Cardiac septum (tissue), 1 donor: Measurements from ENCODE around the gene TNFRSF8. TPM values are rescaled to one million over a fixed set of nuclear protein-coding genes. Genes with fewer than 3 reads are reported as not detected.

Experiments
- DNase-seq: peaks from one replicate; pipeline ENCODE4 v3.0.0-alpha.2; 2020; ENCODE audit warnings: low spot score
- intact Hi-C: fragments of 100-400 bp; cut with DNase I; formaldehyde crosslinking; loops from one replicate; pipeline ENCODE4 v1.14.0; 2022
- total RNA-seq: library from RNA; stranded (reverse); fragmentation: NEBNext Ultra II Directional; extraction: Animal tissue kit (Norgen Biotek cat#: 25700); gene quantifications from one replicate; pipeline ENCODE4 v1.2.1, GENCODE V29; 2021
- donor health status: DM: no; HTN: no; CAD: no.

Gene TNFRSF8
- total RNA-seq, 1 donor from 2014 or later = 1.4 TPM

DNA sequence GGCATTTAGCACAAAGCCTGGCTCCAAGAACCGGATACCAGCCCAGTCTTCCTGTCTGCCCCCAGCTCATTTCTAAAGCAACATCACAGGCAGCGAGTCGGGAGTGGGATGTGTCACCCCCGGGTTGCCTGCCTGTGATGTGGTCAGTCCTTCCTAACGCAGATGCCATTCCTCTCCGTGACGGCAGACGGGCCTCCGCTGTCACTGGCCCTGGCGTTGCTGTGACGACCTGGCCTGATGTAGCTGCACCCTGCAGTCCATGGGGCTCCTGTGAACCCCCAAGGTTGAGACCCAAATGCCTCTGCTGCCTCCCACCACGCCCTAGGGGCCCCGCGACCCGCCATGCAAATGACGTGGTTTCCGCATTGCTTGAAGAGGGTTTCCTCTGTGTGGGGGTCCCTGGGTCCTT lies 116.0 kb downstream of the TNFRSF8 start:
- intact Hi-C loops = no loop called here
- DNase-seq = no peak

DNA sequence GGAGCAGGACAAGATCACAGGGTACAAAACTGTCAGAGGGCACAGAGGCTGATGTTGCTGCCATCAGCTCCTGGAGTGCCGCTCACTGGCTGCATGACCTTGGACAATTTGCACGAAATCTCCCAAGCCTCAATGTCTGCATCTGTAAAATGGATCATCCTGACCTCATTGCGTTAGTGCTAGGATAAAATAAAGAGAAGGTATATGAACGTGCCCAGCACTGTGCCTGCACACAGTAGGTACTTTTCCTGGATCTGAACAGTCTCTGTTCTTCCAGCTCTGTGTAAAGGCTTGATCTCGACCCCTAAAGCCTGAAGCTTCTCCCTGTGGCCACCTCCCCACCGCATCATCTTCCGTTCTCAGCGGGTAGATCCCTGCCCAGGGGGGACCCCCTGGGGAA lies 116.6 kb downstream of the TNFRSF8 start:
- no peak for DNase-seq

DNA sequence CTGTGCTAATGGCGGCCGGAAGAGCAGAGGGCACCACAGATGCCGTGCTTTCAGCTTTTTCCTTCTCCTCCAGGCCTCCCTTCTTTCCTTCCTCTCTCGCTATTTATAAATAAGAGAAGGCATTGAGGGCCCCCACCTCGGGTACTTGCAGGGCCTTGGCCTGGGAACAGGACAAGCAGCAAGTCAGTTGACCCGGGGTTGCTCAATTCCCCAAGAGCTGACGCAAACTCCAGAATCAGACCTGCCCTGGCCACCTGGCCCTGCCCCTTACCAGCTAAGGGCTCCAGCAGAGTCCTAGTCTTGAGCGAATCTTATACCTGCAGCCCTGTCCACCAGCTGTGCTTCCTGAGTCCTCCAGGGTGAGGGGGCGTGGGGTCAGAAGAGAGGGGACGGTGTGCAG lies 117.2 kb downstream of the TNFRSF8 start:
- peak; percentile 96 for DNase-seq
- intact Hi-C loops = no loop called here

More for the DNA sequence above, 116.6 kb downstream of the TNFRSF8 start:
- intact Hi-C loops = no loop called here

DNA sequence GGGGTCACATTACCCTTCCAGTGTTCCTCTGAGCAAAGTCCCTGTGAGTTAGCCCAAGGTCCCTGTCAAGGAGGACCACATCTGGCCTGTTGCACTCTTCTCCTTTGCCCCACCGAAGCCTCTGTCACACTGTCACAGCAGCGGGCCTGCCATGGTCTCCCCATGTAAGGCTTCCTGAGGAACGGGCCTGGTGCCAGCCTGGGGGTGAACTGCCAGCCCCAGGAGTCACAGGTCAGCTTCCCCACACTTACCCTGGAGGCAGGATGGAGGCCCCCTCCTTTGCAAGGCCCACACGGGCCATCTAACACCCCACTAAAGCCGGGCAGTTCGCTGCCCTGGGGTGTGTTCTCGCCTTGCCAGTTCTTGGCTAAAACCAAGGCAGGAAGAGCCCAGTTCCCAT lies 117.8 kb downstream of the TNFRSF8 start:
- DNase-seq = no peak
- intact Hi-C loops = no loop called here

DNA sequence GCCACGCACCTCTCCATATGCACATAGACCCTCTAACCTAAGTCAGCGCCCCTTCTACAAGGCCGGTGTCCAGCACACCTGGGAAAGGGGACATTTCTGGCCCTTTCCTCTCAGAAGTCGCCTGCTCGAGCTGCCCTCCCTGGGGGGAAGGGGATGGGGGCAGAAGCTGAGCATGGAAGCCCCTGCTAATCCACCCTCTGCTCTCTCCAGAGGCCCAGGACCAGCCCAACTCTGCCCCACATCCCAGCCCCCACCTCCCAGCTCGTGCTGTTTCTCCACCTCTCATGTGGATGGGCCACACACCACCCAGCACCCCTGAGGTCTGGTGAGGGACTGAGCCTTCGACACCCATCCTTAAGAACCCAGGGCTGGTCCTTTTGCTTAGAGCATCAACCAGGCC lies 118.5 kb downstream of the TNFRSF8 start:
- intact Hi-C loops = no loop called here
- DNase-seq = no peak

DNA sequence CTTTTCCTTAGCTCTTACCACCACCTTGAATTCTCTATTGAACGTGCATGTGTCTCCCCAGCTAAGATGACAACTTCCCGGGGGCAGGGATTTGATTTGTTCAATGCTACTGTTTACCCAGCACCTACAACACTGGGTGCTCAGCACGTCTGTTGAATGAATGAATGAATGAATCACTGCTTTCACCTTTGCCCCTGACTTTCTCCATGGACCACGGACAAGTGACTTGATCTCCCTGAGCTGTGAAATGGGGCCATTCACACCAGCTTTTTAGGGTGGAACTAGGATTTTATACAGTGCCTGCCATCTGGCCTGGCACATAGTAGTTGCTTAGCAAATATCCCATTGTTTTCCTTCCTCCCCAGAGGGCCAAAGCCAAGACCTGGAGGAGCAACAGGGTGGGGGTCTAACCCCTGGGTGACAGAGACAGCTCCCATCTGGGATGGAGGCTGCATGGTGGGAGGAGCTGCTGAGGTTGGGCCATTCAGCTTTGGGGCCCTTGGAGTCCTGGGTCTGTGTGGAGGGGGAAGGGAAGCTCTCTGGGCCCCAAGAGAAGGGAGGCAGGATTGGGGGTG lies 119.4 kb downstream of the TNFRSF8 start:
- intact Hi-C loops = no loop called here
- DNase-seq = no peak

DNA sequence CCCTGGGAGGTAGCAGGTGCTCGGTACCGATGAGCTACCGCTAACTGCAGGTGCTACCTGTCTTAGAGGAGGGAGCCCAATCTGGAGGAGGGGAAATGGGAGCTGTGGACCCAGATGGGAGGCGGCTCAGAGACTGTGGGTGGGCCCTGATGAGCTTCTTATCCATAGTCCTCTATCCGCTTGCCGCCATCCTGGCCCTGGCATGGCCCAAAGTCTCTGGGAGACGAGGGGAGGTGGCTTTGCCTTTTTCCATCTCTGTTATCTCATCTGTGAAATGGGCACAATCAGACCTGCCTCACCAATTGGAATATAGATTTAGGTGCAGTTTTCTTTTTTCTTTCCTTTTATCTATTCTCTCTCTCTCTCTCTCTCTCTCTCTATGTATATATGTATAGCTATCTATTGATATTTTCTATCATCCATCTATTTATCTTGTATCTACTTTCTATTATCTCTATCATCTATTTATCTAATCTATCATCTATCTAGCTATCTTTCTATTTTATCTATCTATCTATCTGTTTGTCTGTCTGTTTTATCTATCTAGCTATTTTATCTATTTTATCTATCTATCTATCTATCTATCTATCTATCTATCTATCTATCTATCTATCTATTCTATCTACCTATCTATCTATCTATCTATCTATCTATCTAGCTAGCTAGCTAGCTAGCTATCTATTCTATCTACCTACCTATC lies 120.1 kb downstream of the TNFRSF8 start:
- no peak for DNase-seq
- intact Hi-C loops = no loop called here

DNA sequence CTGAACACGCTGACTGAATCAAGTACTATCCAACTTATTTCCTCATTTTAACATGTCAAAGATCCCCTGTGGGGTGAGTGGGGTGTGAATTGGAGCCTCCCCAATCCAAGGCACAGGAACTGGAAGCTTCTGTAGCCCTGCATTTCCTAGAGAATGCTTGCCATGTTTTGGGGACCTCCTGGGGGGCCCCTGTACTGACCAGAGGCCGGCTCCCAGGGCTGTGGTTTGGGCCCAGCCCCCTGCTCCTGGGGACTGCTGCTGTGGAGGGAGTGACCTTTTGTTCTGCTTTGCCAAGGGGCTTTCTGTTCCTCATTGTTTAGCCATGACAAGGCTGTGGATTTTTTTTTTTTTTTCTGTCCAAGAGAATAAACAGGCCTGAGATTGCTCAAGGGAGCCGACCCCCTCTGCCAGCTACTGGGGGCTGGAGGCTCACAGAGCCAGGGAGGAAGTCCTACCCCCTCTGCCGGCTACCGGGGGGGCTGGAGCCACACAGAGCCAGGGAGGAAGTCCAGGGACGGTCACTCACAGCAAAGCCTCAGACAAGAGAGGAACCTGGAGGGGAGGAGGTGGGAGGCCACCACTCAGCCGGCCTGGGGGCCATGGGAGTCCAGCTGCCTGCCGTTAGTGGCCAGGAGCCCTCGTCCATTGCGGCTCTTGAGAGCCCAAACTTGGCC lies 121.0 kb downstream of the TNFRSF8 start:
- intact Hi-C loops = no loop called here
- DNase-seq = peak; percentile 91

DNA sequence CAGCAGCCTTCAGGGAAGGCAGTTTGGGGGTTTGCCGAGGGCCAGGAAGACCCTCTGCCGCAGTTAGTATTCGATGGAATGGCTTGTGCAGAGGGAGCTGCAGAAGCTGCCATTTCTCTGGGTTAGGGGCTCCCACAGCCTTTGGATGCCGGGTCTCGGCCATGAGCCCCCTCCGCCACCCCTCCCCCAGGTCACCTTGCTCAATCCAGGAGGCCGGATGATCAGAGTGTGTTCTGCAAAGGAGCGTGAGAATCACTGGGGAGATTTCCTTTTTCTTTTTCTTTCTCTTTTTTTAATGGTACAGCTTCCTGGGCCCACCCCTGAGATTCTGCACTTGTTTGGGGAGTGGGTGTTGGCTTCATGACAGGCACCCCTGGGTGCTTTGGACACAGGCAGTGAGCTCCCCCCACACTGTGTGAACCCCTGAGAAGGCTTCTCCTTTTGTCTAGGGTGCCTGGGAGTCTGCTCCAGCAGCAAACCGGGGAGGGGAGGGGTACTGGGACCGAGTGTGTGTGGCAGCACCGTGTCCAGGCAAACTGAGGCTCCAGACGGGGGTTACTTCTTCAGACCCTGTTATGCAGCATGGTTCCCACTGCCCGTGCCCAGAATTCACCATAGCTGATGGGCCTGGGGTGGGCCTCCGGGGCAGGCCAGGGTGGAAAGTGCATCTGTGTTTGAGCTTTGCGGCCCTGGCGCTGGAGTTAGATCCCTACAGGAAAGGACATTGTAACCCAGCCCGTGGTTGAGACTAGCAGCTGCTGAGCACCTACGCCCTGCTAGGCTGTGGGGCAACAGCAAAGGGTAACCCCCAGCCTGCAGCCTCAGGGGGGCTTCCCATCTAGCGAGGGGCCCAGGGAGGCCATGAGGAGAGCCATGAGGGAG lies 122.2 kb downstream of the TNFRSF8 start:
- DNase-seq = no peak
- intact Hi-C loops = no loop called here

DNA sequence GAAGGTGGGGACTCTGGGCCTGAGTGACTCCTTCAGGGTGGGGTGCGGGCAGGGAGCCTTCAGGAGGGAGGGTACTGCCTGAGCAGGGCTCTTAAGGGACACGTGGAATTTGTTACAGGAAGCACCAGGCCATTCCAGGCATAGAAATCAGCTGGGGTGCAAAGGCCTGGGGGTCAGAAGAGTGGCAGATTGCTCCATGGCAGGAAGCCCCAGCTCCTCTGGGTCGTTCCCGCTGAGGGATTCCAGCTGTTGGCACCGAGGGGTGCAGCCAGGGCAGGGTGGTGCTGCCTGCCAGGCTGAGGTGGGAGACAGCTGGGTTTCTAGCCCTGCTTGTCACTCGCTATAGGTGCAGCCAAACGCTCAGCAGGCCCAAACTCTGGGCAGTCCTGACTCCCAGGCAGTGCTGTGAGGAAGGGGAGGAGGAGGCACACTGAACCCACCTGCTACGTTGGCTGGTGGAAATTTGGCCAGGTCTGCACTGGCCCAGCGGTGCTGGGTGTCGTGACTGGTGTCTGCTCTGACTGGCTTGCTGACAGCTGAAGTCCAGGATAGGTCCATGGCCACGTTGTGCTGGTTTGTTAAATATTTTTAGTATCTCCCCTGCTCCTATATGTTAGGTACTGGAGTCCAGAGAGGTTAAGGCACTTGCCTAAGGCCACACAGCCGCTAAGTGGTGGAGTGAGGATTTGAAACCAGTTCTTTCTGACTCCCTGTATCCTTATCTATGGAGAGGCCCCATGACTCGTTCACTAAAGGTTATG lies 123.0 kb downstream of the TNFRSF8 start:
- intact Hi-C loops = no loop called here
- DNase-seq = no peak

DNA sequence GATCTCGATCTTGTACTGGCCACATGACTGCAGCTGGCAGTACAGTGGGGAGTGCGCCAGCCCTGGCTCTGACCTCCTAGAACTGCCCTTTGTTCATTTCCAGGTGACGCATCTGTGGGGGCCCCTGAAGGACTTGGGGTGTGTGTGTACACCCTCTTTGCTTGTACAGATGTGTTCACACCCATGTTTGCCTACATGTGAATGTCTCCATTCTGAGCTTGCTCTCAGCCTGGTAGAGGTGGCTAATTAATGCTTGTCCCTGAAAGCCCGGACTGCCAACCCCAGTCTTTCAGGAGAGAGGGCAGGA lies 123.5 kb downstream of the TNFRSF8 start:
- intact Hi-C loops = no loop called here
- DNase-seq = no peak

DNA sequence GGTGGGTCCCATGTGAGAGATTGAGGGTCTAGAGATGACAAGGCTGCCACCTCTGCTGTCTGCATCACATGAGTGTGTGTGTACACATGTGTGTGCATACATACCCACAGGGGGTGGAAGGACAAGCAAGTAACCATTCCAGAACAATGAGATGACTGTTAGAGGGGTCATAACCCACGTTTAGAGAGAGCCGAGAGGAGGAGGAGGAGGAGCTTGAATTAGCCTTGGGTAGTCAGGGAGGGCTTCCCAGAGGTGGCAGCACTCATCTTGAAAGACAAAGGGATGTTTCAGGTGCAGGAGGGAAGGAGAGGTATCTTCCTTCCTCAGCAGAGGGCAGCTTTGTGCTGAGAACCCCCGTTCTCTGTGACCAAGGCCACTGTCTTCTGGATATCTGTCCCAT lies 125.0 kb downstream of the TNFRSF8 start:
- intact Hi-C loops = no loop called here
- no peak for DNase-seq

DNA sequence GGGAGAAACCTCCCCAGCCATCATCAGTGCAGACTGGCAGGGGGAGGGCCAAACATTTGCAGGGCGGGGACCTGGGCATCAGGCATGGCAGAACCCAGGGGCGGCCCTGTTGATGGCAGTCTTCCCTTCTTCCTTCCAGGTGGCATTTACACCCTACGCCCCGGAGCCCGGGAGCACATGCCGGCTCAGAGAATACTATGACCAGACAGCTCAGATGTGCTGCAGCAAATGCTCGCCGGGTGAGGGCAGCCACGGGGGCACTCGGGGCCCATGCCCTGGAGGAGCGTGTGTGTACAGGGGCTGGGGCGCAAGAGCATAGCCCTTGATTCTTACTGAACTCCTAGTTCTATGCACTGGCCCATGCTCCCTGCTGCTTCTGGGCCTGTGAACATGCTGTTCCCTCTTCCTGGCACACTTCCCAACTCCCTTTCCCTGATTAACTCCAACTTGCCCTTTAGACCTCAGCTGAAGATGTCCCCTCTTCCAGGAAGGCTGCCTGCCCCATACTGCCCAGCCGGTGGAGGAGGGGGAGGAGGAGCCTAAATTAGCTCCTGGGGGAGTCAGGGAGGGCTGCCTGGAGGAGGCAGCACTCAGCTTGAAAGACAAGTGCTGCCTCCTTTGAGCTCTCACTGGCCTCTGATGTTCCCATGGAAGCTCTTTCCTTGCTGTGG lies 125.7 kb downstream of the TNFRSF8 start:
- intact Hi-C loops = no loop called here
- no peak for DNase-seq

DNA sequence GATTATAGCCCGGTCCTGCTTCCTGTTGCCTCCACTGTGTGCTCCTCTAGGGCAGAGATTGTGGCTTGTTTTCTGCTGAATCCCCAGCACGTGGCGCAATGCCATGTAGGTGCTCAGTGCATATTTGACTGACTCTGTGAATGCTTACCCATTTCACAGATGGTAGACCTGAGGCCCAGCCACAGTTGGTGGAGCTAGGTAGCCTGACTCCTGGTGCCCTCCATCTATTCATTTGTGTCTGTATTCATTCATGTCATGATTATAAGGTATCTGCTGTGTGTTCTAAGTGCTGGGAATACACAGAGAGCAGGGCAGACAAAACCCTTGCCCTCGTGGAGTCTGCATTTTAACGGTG lies 126.2 kb downstream of the TNFRSF8 start:
- no peak for DNase-seq
- intact Hi-C loops = no loop called here

DNA sequence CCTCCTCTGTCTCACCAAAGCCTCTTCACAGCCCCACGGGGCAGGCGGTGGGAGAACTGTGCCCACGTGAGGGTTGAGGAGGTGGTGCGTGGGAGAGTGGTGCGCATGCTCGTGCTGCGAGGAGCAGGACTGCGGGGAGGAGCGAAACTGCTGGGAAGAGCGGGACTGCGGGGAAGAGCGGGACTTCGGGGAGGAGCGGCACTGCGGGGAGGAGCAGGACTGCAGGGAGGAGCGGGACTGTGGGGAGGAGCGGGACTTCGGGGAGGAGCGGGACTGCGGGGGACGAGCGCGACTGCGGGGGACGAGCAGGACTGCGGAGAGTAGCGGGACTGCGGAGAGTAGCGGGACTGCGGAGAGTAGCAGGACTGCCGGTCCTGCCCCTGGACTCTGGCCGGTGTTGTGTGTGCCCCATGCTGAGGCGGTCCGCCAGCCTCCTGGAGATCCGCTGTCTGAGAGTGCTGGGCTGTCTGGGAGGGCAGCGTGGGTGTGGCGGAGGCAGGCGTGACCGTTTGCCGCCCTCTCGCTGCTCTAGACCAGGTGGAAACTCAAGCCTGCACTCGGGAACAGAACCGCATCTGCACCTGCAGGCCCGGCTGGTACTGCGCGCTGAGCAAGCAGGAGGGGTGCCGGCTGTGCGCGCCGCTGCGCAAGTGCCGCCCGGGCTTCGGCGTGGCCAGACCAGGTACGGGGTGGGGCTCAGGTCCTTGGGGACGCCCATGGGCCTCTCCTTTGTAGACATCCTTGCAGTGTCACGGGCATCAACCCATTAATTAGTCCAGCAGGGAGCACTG lies 128.3 kb downstream of the TNFRSF8 start:
- no peak for DNase-seq

More for the DNA sequence above, 128.3 kb downstream of the TNFRSF8 start:
- intact Hi-C loops = no loop called here
